Stomach (tissue), 4 donors: ENCODE results near the gene KRT17.

ENCODE experiments used
- EP300 ChIP-seq: sonication (generic); formaldehyde crosslinking; IDR thresholded peaks from one replicate; pipeline ENCODE4 v1.6.1; 2017; ENCODE audit warnings: antibody characterized with exemption
- TF ChIP-seq, protein P1 (sequence below), 7 experiments: fragments of 450-650 bp in 4 of 7; fragments of 200-600 bp in 3 of 7; sonication (generic) in 3 of 7; IDR thresholded peaks; one replicate each; pipeline ENCODE4 v1.5.1; 2016 to 2019; ENCODE audit warnings: antibody characterized with exemption in 7 of 7, control low read depth in 2 of 7, mild to moderate bottlenecking in 1 of 7

DNA sequence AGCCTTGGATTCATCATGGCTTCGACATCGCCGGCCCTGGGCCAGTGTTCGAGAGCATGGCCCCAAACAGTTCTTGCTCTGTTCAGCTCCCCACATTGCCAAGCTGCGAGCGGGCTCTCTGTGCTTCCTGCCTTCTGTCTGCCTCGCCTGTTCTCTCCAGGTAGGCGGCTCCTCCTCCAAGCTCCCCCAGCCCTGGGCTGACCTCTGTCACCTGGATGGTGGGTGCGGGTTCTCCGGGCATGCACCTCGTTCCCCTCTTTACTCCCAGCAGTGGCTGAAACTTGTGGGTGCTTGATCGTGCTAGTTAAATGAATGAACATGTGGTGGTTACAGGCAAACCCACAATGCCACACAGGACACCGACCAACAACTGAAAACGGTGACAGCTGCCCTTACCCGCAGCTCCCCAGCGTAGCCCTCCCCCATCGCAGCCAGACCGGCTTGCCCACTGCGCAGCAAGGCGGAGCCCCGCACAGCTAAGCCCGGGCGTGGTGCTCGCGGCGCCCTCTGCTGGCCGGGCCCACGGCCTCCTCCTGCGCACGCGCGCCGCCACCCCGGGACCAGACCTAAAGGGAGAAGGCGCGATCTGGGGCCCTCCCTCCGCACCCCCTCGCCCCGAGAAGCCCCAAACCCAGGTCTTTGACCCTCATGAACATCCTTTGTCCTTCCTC lies 41.3 kb upstream of the KRT17 start:
- TF ChIP-seq, protein P1, sequence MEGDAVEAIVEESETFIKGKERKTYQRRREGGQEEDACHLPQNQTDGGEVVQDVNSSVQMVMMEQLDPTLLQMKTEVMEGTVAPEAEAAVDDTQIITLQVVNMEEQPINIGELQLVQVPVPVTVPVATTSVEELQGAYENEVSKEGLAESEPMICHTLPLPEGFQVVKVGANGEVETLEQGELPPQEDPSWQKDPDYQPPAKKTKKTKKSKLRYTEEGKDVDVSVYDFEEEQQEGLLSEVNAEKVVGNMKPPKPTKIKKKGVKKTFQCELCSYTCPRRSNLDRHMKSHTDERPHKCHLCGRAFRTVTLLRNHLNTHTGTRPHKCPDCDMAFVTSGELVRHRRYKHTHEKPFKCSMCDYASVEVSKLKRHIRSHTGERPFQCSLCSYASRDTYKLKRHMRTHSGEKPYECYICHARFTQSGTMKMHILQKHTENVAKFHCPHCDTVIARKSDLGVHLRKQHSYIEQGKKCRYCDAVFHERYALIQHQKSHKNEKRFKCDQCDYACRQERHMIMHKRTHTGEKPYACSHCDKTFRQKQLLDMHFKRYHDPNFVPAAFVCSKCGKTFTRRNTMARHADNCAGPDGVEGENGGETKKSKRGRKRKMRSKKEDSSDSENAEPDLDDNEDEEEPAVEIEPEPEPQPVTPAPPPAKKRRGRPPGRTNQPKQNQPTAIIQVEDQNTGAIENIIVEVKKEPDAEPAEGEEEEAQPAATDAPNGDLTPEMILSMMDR (IDR thresholded peaks at IDR 0.05): peak in 6 of 7 experiments; percentile 18 to 96 (median 92)
- no peak for TF ChIP-seq EP300
